Thyroid gland (tissue), 4 donors: ENCODE data around the gene NAGS.

Experiments used
- POLR2A ChIP-seq, 2 donors: fragments of 450-650 bp; IDR thresholded peaks; one replicate each; pipeline ENCODE4 v1.6.1; 2017; ENCODE audit warnings: antibody characterized with exemption in 2 of 2, mild to moderate bottlenecking in 2 of 2, moderate library complexity in 1 of 2
- TF ChIP-seq, protein P1 (sequence below), 6 experiments: fragments of 200-600 bp in 3 of 6; fragments of 450-650 bp in 3 of 6; sonication (generic) in 3 of 6; IDR thresholded peaks; one replicate each; pipeline ENCODE4 v1.5.1; 2016 to 2019; ENCODE audit warnings: antibody characterized with exemption in 6 of 6, mild to moderate bottlenecking in 2 of 6, inconsistent platforms in 1 of 6, moderate library complexity in 1 of 6

GRCh38 chr17:44008205-44008909 lies 3.9 kb downstream of the NAGS start:
- TF ChIP-seq, protein P1, sequence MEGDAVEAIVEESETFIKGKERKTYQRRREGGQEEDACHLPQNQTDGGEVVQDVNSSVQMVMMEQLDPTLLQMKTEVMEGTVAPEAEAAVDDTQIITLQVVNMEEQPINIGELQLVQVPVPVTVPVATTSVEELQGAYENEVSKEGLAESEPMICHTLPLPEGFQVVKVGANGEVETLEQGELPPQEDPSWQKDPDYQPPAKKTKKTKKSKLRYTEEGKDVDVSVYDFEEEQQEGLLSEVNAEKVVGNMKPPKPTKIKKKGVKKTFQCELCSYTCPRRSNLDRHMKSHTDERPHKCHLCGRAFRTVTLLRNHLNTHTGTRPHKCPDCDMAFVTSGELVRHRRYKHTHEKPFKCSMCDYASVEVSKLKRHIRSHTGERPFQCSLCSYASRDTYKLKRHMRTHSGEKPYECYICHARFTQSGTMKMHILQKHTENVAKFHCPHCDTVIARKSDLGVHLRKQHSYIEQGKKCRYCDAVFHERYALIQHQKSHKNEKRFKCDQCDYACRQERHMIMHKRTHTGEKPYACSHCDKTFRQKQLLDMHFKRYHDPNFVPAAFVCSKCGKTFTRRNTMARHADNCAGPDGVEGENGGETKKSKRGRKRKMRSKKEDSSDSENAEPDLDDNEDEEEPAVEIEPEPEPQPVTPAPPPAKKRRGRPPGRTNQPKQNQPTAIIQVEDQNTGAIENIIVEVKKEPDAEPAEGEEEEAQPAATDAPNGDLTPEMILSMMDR (IDR thresholded peaks at IDR 0.05) = no peak
- no peak for TF ChIP-seq POLR2A (IDR thresholded peaks at IDR 0.05)
